PFSK-1 (cell line): ENCODE results near the gene CCDC38.

Experiments used
- FOXP2 ChIP-seq: optimal IDR thresholded peaks from 2 replicates; pipeline ENCODE3; 2011; ENCODE audit warnings: borderline replicate concordance, control low read depth, inconsistent platforms; ENCODE audit not compliant: insufficient read depth; ENCODE audit errors: extremely low read length, extremely low read depth
- POLR2AphosphoS5 ChIP-seq: IDR thresholded peaks from 2 replicates; pipeline ENCODE4 v1.6.1; 2012; ENCODE audit warnings: low read depth, mild to moderate bottlenecking, control low read depth, low read length, moderate library complexity
- REST ChIP-seq, 2 experiments: IDR thresholded peaks; 2 replicates each; pipeline versions ENCODE4 v1.6.1 to v1.8.0; 2011 to 2012; ENCODE audit warnings: low read depth in 2 of 2, low read length in 2 of 2, control low read depth in 1 of 2, inconsistent platforms in 1 of 2, mild to moderate bottlenecking in 1 of 2, moderate library complexity in 1 of 2; ENCODE audit not compliant: insufficient read depth in 1 of 2
- SIN3A ChIP-seq: IDR thresholded peaks from 2 replicates; pipeline ENCODE4 v1.6.1; 2012; ENCODE audit warnings: mild to moderate bottlenecking, low read length, moderate library complexity, borderline replicate concordance; ENCODE audit not compliant: insufficient read depth
- TAF1 ChIP-seq: IDR thresholded peaks from 2 replicates; pipeline ENCODE4 v1.6.1; 2012; ENCODE audit warnings: low read length, control low read depth, borderline replicate concordance; ENCODE audit not compliant: insufficient read depth

CCDC38 gene

GRCh38 chr12:95890958-95891357 lies 51.5 kb downstream of the CCDC38 start:
- TF ChIP-seq POLR2AphosphoS5, result no peak

DNA sequence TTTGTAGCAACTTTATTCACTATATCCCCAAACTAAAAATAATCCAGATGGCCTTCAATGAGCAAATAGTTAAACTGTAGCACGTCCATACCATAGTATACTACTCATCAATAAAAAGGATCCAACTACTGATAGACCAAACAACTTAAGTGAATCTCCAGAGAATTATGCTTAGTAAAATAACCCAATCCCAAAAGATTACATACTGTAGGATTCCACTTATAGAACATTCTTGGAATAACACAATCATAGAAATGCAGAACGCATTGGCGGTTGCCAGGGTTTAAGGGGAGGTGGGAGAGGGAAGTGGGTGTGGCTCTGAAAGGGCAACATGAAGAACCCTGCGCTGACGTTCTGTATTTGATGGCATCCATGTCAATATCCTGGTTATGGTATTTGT lies 55.1 kb downstream of the CCDC38 start:
- TF ChIP-seq POLR2AphosphoS5 (no peak), SIN3A (no peak), REST (IDR thresholded peaks at IDR 0.05; ENCODE audit: insufficient read depth in 1 of 2, low read depth in 2 of 2, low read length in 2 of 2) (no peak), FOXP2 (no peak), TAF1 (no peak)

DNA sequence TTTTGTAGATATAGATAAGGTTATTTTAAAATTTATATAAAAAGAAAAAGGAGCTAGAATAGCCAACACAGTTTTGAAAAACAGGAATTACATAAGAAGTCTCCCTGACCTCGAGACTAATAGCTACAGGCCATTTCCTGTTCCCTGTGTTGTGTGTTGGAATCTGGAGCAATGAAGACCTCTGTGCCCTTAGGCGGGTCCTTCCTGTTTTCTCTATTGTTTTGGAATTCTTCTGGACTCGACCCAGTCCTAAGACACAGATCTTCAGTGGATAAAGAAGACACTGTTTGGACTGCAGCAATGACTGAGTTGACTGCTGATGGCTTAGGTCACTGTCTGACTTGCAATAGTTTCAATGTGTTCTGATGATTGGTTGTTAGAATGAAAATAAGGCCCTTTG lies 57.4 kb downstream of the CCDC38 start:
- no peak for TF ChIP-seq FOXP2
- no peak for TF ChIP-seq POLR2AphosphoS5

- no peak for TF ChIP-seq SIN3A
- no peak for TF ChIP-seq POLR2AphosphoS5
- no peak for TF ChIP-seq FOXP2
- TF ChIP-seq TAF1, result no peak
- no peak for TF ChIP-seq REST (IDR thresholded peaks at IDR 0.05; ENCODE audit: insufficient read depth in 1 of 2, low read depth in 2 of 2, low read length in 2 of 2)
Measured at GRCh38 chr12:95882873-95883272, 59.5 kb downstream of the CCDC38 start.

DNA sequence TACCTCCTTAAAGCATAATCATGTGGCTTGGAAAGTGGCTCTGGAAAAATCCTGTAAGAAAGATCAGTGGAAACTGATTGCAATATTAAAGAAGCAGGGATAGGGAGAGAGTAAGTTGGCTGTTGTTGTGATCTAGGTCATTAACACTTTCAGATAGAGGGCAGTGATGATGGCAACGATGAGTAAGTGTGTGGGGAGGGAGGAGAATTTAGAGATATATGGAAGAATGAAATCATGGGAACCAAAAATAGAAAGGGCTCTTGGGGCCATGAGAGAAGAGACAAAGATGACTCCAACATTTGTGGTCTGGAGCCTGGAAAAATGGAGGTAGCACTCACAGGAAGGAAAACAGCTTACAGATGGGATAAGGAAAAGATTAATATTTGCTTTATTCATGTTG lies 60.3 kb downstream of the CCDC38 start:
- TF ChIP-seq REST (IDR thresholded peaks at IDR 0.05; ENCODE audit: insufficient read depth in 1 of 2, low read depth in 2 of 2, low read length in 2 of 2) (no peak), TAF1 (no peak), POLR2AphosphoS5 (no peak), FOXP2 (no peak), SIN3A (no peak)

DNA sequence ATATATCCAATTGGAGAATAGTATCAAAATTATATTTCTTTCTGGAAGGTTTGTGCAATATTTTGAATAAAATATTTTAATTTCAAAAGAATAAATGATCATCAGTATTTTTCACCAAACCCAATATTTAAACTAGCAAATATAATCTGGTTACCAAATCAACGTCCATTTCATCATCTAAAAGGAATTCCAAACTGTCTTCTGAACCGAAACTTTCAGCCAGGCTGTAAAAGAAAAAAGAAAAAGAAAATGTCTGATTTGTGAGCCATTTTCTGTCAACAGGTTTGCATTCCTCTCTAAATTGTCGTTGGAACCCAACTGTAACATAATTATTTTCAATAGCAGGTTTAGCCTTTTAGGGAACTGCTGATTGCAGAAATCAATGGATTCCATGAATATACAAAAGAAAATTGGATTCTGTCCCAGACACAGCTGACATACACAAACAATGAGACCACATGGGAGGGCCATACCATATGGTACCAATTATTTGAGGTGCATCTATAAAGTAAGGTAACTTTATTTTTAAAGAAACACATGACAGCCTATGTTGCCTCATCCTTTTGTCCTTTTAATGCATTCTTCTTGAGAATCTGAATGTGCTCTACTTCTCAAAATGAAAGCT lies 61.0 kb downstream of the CCDC38 start:
- TF ChIP-seq POLR2AphosphoS5 (no peak), FOXP2 (no peak), REST (IDR thresholded peaks at IDR 0.05; ENCODE audit: insufficient read depth in 1 of 2, low read depth in 2 of 2, low read length in 2 of 2) (no peak), TAF1 (no peak), SIN3A (peak; percentile 43; the same call in 1 of the 2 replicates)
